ENCODE data around the gene MINDY4.

Gene MINDY4

GRCh38 chr7:30842542-30843451 lies 71.6 kb downstream of the MINDY4 start:
- Mint-ChIP-seq H3K9me3 (no peaks in the 10 kb centered on the region), H3K4me1 (no peaks in the 10 kb centered on the region), H3K27ac (no peak overlapping the region), H3K4me3 (no peak overlapping the region), H3K36me3 (no peaks in the 10 kb centered on the region)
- no peak for ATAC-seq
- DNase-seq (ENCODE audit: low spot score in 2 of 2) = no peak

DNA sequence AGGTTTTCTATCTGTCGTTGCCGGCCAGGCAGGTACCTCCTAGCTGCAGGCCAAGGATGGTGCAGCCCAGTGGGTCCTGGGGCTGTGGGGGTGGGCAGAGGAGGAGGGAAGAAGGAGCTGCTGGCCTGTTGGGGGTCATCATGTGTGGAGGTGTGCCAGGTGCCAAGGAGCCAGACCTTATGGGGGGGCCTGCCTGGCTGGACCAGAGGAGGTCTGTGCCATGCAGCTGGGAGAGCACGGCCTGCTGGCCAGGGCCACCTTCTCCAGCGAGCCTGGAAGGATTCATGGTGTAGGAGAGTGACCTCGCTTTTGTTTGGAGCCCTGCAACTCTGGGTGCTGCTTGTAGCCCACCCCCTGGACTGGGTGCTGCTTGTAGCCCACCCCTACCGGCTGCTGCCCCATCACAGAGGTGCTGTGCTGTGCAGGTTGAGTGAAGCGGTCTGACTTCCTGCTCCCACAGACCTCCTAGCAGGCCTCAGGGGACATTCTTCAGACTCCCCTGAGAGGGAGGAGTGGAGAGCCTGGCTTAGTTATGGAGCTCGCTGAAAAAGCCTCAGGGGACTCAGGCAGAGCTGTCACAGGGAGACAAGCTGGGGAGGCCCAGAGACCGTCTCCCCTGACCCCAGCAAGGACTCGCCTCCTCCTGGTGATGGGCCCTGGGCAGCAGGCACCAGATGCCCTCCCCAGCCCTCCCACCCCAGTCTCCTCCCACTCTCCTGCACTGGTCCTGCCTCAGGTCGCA lies 72.7 kb downstream of the MINDY4 start:
- Mint-ChIP-seq H3K36me3 (no peaks in the 10 kb centered on the region), H3K4me1 (no peaks in the 10 kb centered on the region), H3K4me3 (no peak overlapping the region), H3K27ac (no peak overlapping the region), H3K9me3 (no peaks in the 10 kb centered on the region)
- DNase-seq (ENCODE audit: low spot score in 2 of 2) (no peak), ATAC-seq (peak; percentile 14)

DNA sequence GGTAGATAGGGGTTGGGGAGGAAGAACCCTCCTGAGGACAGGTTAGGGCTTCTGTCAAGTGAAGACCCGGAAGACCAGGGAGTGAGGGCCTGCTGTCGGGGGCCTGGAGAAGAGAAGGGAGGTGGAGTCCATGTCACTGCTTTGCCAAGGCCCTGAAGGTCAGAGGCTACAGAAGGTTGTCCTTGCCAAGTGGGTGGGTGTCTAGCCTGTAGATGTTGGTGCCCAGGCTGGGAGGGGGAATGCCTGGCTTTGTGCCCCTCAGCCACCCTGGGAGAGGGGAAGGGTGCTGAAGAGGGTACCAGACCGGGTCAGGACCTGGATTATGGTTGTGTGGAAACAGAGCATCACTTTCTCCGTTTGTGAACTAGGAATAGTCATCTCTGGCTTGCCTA lies 73.3 kb downstream of the MINDY4 start:
- DNase-seq (ENCODE audit: low spot score in 2 of 2) (no peak), ATAC-seq (no peak)
- H3K4me3 Mint-ChIP-seq = no peak overlapping the region
- H3K9me3 Mint-ChIP-seq = no peaks in the 10 kb centered on the region
- no peak overlapping the region for H3K27ac Mint-ChIP-seq
- H3K4me1 Mint-ChIP-seq = no peaks in the 10 kb centered on the region
- no peaks in the 10 kb centered on the region for H3K36me3 Mint-ChIP-seq

DNA sequence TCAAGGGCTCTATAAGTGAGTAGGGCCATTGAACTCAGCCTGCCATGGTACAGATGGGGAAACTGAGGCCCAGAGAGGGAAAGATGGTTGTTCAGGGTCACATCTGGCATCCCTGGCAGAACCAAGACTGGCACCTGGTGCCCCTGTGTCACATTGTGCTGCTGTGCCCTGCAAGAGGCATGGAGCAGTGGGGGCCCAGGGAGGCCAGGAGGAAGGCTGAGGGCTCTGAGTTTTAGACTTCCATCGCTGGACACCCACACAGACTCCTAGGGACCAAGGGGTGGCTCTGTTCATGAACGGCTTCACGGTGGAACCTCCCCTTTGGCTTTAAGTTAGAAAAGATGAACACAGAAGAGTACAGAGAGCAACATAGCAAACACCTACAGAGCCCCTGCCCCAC lies 73.7 kb downstream of the MINDY4 start:
- Mint-ChIP-seq H3K9me3 (no peaks in the 10 kb centered on the region), H3K27ac (no peak overlapping the region), H3K4me3 (no peak overlapping the region), H3K36me3 (no peaks in the 10 kb centered on the region), H3K4me1 (no peaks in the 10 kb centered on the region)
- ATAC-seq = no peak
- no peak for DNase-seq (ENCODE audit: low spot score in 2 of 2)

DNA sequence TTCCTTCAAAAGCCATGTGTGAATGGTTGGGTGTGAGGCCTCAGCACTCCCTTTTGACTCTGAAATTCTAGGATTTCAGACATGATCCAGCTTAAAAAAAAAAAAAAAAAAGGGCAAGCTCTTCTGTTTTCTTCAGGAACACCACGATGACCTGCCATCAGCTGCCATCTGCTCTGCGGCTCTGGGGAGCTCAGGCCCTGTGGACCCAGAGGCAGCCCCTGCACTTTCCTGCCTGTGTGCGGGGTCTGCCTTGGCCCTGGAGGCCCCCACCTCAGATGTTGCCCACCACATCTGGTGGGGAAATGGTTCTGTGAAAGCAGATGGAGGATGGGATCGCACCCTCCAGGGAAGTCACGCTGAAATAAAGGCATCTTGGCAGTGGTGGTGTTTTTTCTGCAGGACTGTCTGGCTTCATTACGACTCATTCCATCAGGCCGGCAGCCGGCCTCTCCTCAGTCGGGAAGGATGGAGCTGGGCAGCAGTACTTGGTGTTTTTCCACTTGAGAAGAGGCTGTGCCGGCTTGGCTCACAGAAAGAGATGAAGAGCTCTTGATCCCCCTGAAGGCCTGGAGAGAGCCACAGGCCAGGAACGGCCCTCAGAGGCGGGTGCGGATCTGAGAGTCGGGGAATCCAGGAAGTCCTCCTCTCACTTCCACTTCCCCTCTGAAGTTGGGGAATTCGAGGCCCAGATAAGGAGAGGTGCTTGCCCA lies 74.4 kb downstream of the MINDY4 start:
- H3K4me1 Mint-ChIP-seq = no peaks in the 10 kb centered on the region
- no peak overlapping the region for H3K27ac Mint-ChIP-seq

DNA sequence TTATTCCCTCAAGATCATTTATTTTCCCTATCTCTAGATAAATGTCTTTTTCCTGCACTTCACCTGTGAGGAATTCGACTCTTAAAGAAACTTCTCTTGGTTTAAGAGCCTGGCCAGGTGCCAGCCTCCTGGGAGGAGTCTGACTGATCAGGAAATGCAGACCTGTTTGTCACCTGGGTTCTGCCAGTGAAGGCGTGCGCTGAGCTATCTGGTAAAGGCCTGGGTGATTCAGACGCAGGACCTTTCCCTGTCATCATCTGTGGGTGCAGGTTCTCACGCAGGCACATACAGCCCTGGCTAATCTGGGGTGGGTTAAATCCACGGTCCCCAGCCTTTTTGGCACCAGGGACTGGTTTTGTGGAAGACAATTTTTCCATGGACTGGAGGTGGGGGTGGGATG lies 75.2 kb downstream of the MINDY4 start:
- Mint-ChIP-seq H3K27ac (no peak overlapping the region), H3K4me1 (no peaks in the 10 kb centered on the region), H3K36me3 (no peaks in the 10 kb centered on the region), H3K9me3 (no peaks in the 10 kb centered on the region), H3K4me3 (no peak overlapping the region)
- ATAC-seq (no peak), DNase-seq (ENCODE audit: low spot score in 2 of 2) (no peak)

More for the DNA sequence above, 74.4 kb downstream of the MINDY4 start:
- H3K4me3 Mint-ChIP-seq = no peak overlapping the region
- DNase-seq (ENCODE audit: low spot score in 2 of 2) (no peak), ATAC-seq (no peak)
- no peaks in the 10 kb centered on the region for H3K36me3 Mint-ChIP-seq
- no peaks in the 10 kb centered on the region for H3K9me3 Mint-ChIP-seq

DNA sequence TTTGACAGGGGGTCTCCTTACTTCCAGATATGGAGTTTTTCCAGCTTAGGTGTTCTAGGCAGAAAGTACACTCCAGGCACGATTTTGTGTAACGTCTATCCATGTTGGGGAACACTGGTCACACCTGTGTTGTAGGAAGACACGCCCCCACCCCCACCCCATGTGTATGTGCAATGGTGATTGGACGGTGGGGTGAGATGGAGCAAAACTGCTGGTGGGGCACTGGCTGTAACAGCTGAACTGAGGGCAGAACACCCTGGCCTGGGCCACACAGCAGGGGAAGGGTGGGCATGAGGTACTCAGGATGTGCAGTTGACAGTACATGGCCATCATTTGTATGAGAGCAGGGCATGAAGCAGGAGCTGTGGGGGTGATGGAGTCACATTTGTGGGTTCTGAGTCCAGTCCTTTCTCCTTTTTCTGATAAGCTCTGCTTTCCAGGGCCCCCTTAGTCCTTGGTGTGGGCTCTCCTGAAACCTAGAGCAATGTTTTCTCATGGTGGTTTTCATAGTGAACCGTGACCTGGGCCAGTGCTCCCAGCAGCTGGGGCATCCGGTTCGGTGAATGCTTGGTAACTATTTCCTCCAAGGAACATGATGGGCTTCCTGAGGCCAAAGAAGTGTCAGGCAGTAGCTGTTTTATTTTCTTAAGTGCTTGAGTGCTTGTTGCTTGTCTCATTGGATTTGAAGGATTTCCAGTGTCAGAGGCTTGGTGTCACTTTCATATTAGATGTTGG lies 77.1 kb downstream of the MINDY4 start:
- Mint-ChIP-seq H3K4me3 (no peak overlapping the region), H3K27ac (no peak overlapping the region), H3K9me3 (no peaks in the 10 kb centered on the region), H3K36me3 (no peaks in the 10 kb centered on the region), H3K4me1 (no peaks in the 10 kb centered on the region)
- no peak for DNase-seq (ENCODE audit: low spot score in 2 of 2)
- ATAC-seq = no peak

DNA sequence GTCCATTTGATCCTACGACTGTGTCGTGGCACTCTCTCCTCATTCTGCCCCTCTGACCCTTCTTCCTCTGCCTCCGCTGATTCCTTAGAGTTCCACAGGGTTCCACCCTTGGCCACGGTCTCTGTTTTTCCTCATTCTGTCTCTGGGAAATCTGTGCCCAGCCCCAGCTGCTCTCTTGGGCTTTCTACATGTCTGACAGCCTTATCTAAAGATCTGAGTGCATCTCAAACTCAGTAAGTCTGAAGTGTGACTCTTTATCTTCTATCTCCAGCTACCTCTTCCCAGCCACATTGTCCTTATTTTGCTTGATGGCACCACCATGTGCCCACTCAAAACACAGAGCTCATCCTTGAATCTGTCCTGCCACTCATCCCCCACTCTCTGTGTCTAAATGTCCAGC lies 78.3 kb downstream of the MINDY4 start:
- no peaks in the 10 kb centered on the region for H3K36me3 Mint-ChIP-seq
- H3K9me3 Mint-ChIP-seq = no peaks in the 10 kb centered on the region
- no peak overlapping the region for H3K4me3 Mint-ChIP-seq
- DNase-seq (ENCODE audit: low spot score in 2 of 2) (no peak), ATAC-seq (no peak)
- no peak overlapping the region for H3K27ac Mint-ChIP-seq
- H3K4me1 Mint-ChIP-seq = no peaks in the 10 kb centered on the region

GRCh38 chr7:30850426-30850825 lies 79.2 kb downstream of the MINDY4 start:
- Mint-ChIP-seq H3K4me1 (no peaks in the 10 kb centered on the region), H3K9me3 (no peaks in the 10 kb centered on the region), H3K4me3 (no peak overlapping the region), H3K36me3 (no peaks in the 10 kb centered on the region), H3K27ac (no peak overlapping the region)
- ATAC-seq = no peak
- no peak for DNase-seq (ENCODE audit: low spot score in 2 of 2)

DNA sequence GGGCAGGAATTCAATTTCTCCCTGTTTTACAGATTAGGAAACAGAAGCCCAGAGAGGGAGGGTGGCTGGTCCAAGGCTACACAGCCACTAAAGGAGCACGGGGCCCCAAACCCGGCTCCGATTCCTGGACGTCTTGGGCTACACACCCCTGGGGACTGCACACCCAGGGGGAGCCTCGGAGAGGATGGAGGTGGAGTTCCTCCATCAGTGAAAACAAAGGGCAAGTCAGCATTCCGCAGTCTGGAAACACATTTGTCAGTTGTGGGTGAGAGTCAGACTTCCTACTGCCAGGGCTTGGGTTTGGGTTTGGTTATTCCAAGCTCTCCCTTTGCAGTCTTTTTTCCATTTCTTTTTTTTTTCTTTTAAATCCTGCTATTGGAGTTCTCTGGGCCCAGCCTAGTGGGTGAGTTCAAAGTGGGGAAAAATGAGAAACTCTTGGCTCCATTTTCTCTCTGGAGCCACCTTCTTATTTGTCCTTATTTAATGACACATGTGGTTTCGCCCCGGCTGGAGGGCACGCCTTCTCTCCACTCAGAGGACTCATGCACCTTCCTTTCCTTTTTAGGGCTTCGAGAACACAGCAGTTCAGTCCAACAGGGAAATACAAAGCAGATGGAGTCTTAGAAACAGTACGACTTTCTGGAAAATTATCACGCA lies 80.6 kb downstream of the MINDY4 start:
- H3K4me1 Mint-ChIP-seq = no peaks in the 10 kb centered on the region
- H3K4me3 Mint-ChIP-seq = no peak overlapping the region
- H3K27ac Mint-ChIP-seq = no peak overlapping the region
- H3K9me3 Mint-ChIP-seq = no peaks in the 10 kb centered on the region
- no peaks in the 10 kb centered on the region for H3K36me3 Mint-ChIP-seq
- ATAC-seq (no peak), DNase-seq (ENCODE audit: low spot score in 2 of 2) (no peak)

GRCh38 chr7:30852308-30852684 lies 81.1 kb downstream of the MINDY4 start:
- no peak for DNase-seq (ENCODE audit: low spot score in 2 of 2)

GRCh38 chr7:30852744-30853288 lies 81.6 kb downstream of the MINDY4 start:
- H3K9me3 Mint-ChIP-seq = no peaks in the 10 kb centered on the region
- no peak for DNase-seq (ENCODE audit: low spot score in 2 of 2)
- no peak for ATAC-seq
- no peak overlapping the region for H3K4me3 Mint-ChIP-seq
- no peaks in the 10 kb centered on the region for H3K4me1 Mint-ChIP-seq
- no peak overlapping the region for H3K27ac Mint-ChIP-seq
- no peaks in the 10 kb centered on the region for H3K36me3 Mint-ChIP-seq

More at GRCh38 chr7:30852308-30852684, 81.1 kb downstream of the MINDY4 start:
- Mint-ChIP-seq H3K9me3 (no peaks in the 10 kb centered on the region), H3K4me1 (no peaks in the 10 kb centered on the region), H3K36me3 (no peaks in the 10 kb centered on the region), H3K27ac (no peak overlapping the region), H3K4me3 (no peak overlapping the region)
- no peak for ATAC-seq

DNA sequence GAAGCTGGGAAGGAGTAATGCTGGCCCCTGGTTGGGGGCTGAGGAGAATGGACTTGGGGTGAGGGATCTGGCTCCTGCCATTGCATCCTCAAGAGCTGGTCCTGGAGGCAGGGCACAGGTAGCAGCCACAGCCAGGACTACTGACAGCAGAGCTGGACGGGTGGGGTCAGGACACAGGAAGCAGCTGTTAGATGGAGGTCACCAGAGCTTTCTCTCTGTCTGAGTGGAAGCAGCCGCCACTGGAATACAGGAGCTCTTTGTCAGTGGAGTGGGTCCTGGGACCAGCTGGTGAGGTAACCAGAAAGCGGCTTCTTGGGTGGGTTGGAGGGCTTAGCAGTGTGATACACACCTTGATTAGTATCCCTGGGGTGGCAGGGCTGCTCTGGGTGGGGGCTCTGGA lies 82.4 kb downstream of the MINDY4 start:
- Mint-ChIP-seq H3K36me3 (no peaks in the 10 kb centered on the region), H3K4me1 (no peaks in the 10 kb centered on the region), H3K27ac (no peak overlapping the region), H3K9me3 (no peaks in the 10 kb centered on the region), H3K4me3 (no peak overlapping the region)
- DNase-seq (ENCODE audit: low spot score in 2 of 2) (no peak), ATAC-seq (no peak)

DNA sequence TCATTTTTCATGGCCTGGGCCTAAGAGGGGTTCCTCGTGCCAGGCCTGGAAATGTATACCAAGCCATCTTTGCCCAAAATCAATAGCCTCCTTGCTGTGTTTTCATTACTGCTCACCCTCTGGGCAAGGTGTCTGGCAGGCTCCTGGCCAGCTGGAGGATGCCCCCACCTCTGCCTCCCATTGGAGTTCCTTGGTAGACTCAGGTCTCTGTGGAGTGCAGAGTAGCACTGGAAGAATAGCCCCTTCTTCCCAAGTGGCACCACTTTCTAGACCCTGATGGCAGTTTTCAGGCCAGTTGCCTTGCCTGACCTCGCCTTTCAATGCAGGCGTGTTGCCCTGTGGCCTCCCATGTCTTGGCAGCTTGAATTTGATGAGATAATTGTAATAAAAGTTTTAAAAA lies 84.7 kb downstream of the MINDY4 start:
- H3K4me1 Mint-ChIP-seq = no peaks in the 10 kb centered on the region
- H3K9me3 Mint-ChIP-seq = no peaks in the 10 kb centered on the region
- no peaks in the 10 kb centered on the region for H3K36me3 Mint-ChIP-seq
- DNase-seq (ENCODE audit: low spot score in 2 of 2) (no peak), ATAC-seq (no peak)
- H3K27ac Mint-ChIP-seq = no peak overlapping the region
- no peak overlapping the region for H3K4me3 Mint-ChIP-seq
